PFSK-1 (cell line): ENCODE results near the gene CDC20B.

Source experiments
- FOXP2 ChIP-seq: optimal IDR thresholded peaks from 2 replicates; pipeline ENCODE3; 2011; ENCODE audit warnings: borderline replicate concordance, control low read depth, inconsistent platforms; ENCODE audit not compliant: insufficient read depth; ENCODE audit errors: extremely low read length, extremely low read depth
- POLR2AphosphoS5 ChIP-seq: IDR thresholded peaks from 2 replicates; pipeline ENCODE4 v1.6.1; 2012; ENCODE audit warnings: low read depth, mild to moderate bottlenecking, control low read depth, low read length, moderate library complexity
- REST ChIP-seq, 2 experiments: IDR thresholded peaks; 2 replicates each; pipeline versions ENCODE4 v1.6.1 to v1.8.0; 2011 to 2012; ENCODE audit warnings: low read depth in 2 of 2, low read length in 2 of 2, control low read depth in 1 of 2, inconsistent platforms in 1 of 2, mild to moderate bottlenecking in 1 of 2, moderate library complexity in 1 of 2; ENCODE audit not compliant: insufficient read depth in 1 of 2
- SIN3A ChIP-seq: IDR thresholded peaks from 2 replicates; pipeline ENCODE4 v1.6.1; 2012; ENCODE audit warnings: mild to moderate bottlenecking, low read length, moderate library complexity, borderline replicate concordance; ENCODE audit not compliant: insufficient read depth
- TAF1 ChIP-seq: IDR thresholded peaks from 2 replicates; pipeline ENCODE4 v1.6.1; 2012; ENCODE audit warnings: low read length, control low read depth, borderline replicate concordance; ENCODE audit not compliant: insufficient read depth

Gene CDC20B

GRCh38 chr5:55173687-55174230, 782 bp upstream of the CDC20B start:
- no peak for TF ChIP-seq REST (IDR thresholded peaks at IDR 0.05; ENCODE audit: insufficient read depth in 1 of 2, low read depth in 2 of 2, low read length in 2 of 2)
- no peak for TF ChIP-seq FOXP2
- TF ChIP-seq SIN3A = no peak
- TF ChIP-seq POLR2AphosphoS5 = no peak
- no peak for TF ChIP-seq TAF1

- no peak for TF ChIP-seq REST (IDR thresholded peaks at IDR 0.05; ENCODE audit: insufficient read depth in 1 of 2, low read depth in 2 of 2, low read length in 2 of 2)
These were observed 702 bp downstream of the CDC20B start for GRCh38 chr5:55172051-55172899.

GRCh38 chr5:55171471-55171870, 1.5 kb downstream of the CDC20B start:
- TF ChIP-seq SIN3A = no peak
- no peak for TF ChIP-seq FOXP2
- TF ChIP-seq REST (IDR thresholded peaks at IDR 0.05; ENCODE audit: insufficient read depth in 1 of 2, low read depth in 2 of 2, low read length in 2 of 2) = no peak
- TF ChIP-seq TAF1 = no peak
- no peak for TF ChIP-seq POLR2AphosphoS5

- TF ChIP-seq FOXP2 = no peak
- no peak for TF ChIP-seq TAF1
- TF ChIP-seq SIN3A = no peak
- TF ChIP-seq REST (IDR thresholded peaks at IDR 0.05; ENCODE audit: insufficient read depth in 1 of 2, low read depth in 2 of 2, low read length in 2 of 2) = no peak
These were observed 10.3 kb downstream of the CDC20B start for GRCh38 chr5:55162666-55163065.
